ENCODE measurements around the gene PGLYRP3.
"Not testable (repeated sequence)": the region's sequence is repeated elsewhere in the genome, so short reads cannot be mapped to it uniquely, and the experiment has no call there.

GRCh38 chr1:153347049-153347448 is 34.3 kb upstream of the PGLYRP3 start:
- not testable (repeated sequence) for TF ChIP-seq POLR2A (IDR thresholded peaks at IDR 0.05)
- TF ChIP-seq, protein P1, sequence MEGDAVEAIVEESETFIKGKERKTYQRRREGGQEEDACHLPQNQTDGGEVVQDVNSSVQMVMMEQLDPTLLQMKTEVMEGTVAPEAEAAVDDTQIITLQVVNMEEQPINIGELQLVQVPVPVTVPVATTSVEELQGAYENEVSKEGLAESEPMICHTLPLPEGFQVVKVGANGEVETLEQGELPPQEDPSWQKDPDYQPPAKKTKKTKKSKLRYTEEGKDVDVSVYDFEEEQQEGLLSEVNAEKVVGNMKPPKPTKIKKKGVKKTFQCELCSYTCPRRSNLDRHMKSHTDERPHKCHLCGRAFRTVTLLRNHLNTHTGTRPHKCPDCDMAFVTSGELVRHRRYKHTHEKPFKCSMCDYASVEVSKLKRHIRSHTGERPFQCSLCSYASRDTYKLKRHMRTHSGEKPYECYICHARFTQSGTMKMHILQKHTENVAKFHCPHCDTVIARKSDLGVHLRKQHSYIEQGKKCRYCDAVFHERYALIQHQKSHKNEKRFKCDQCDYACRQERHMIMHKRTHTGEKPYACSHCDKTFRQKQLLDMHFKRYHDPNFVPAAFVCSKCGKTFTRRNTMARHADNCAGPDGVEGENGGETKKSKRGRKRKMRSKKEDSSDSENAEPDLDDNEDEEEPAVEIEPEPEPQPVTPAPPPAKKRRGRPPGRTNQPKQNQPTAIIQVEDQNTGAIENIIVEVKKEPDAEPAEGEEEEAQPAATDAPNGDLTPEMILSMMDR (IDR thresholded peaks at IDR 0.05), result not testable (repeated sequence)

Data from breast epithelium (tissue), 3 donors.